Esophagus squamous epithelium (tissue), 4 donors: ENCODE measurements around the gene FAM107A.

Experiments
- CTCF ChIP-seq, 6 experiments: fragments of 450-650 bp in 4 of 6; fragments of 200-600 bp in 2 of 6; sonication (generic) in 2 of 6; IDR thresholded peaks; one replicate each; pipeline ENCODE4 v1.5.1; 2016 to 2019; ENCODE audit warnings: antibody characterized with exemption in 6 of 6, mild to moderate bottlenecking in 4 of 6, moderate library complexity in 4 of 6
- POLR2A ChIP-seq, 4 donors: fragments of 450-650 bp; IDR thresholded peaks; one replicate each; pipeline ENCODE4 v1.6.1; 2017; ENCODE audit warnings: antibody characterized with exemption in 4 of 4, mild to moderate bottlenecking in 4 of 4, moderate library complexity in 3 of 4

DNA sequence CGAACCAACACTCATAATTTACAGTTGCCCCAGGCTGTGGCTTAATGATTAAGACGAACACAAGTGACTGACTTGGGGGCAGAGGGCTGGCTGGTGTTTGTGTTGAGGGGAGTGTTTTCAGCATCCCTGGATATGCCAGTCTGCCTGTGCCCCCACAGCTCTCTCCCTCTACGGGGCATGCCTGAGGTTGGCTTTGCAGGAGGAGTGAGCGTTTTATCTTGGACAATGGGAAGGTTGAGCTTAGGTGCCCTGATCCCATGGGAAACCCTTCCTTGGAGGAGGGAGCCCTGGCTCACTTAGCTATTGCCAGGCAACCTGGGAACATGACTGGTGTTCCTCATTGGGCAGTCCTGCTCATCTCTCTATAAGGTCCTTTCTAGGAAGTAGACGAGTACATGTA, 17.6 kb downstream of the FAM107A start:
- TF ChIP-seq POLR2A (IDR thresholded peaks at IDR 0.05) (no peak), CTCF (IDR thresholded peaks at IDR 0.05) (no peak)
